HG03064 (cell line): ENCODE results near the gene EIF4B.

ENCODE experiments used
- ATAC-seq: cut with Tn5 transposase; IDR thresholded peaks from one replicate; pipeline ENCODE4 v1.9.1; 2021; ENCODE audit warnings: low read depth; ENCODE audit not compliant: unreplicated experiment

The EIF4B gene

GRCh38 chr12:53090554-53090953 lies 84.3 kb downstream of the EIF4B start:
- no peak for ATAC-seq

GRCh38 chr12:53091756-53092155 lies 85.5 kb downstream of the EIF4B start:
- no peak for ATAC-seq
